GM12874 (cell line): Measurements from ENCODE around the gene BSG.

Experiments used
- CTCF ChIP-seq: IDR thresholded peaks from 2 replicates; pipeline ENCODE4 v1.5.1; 2011; ENCODE audit warnings: low read depth, mild to moderate bottlenecking, control low read depth, low read length, moderate library complexity; ENCODE audit not compliant: insufficient read depth

BSG gene

GRCh38 chr19:581399-582111, 9.2 kb downstream of the BSG start:
- no peak for TF ChIP-seq CTCF

GRCh38 chr19:582497-583197, 10.3 kb downstream of the BSG start:
- TF ChIP-seq CTCF, result no peak

- no peak for TF ChIP-seq CTCF
Observed at GRCh38 chr19:583198-583967, 11.0 kb downstream of the BSG start.

GRCh38 chr19:583968-584239, 11.5 kb downstream of the BSG start:
- TF ChIP-seq CTCF, result no peak

- TF ChIP-seq CTCF, result peak; percentile 99
Observed at GRCh38 chr19:584240-585001, 12.0 kb downstream of the BSG start.

- no peak for TF ChIP-seq CTCF
Observed at GRCh38 chr19:585551-586110, 13.2 kb downstream of the BSG start.
